Measurements from ENCODE around the gene ENHO. TPM values are rescaled to one million over a fixed set of nuclear protein-coding genes. Genes with fewer than 3 reads are reported as not detected.
"Not testable (repeated sequence)": the region's sequence is repeated elsewhere in the genome, so short reads cannot be mapped to it uniquely, and the experiment has no call there.

Gene ENHO
- total RNA-seq, 2 donors from 2014 or later: 1.2 to 1.3 TPM

GRCh38 chr9:34491596-34491995, 31.2 kb downstream of the ENHO start:
- H3K9me3 ChIP-seq: no peaks in the 10 kb centered on the region
- DNase-seq: no peak
- H3K4me1 ChIP-seq: no peaks in the 10 kb centered on the region
- H3K9ac ChIP-seq (ENCODE audit: low read depth in 2 of 2, low read length in 2 of 2): no peak overlapping the region
- no peak for TF ChIP-seq CTCF (IDR thresholded peaks at IDR 0.05)
- intact Hi-C loops (cut with DNase I): no loop called here
- H3K4me3 ChIP-seq: no peak overlapping the region
- no peak overlapping the region for H3K27ac ChIP-seq
- H3K27me3 ChIP-seq: no peaks in the 10 kb centered on the region
- no peaks in the 10 kb centered on the region for H3K36me3 ChIP-seq

- Histone ChIP-seq H3K4me1 (no peaks in the 10 kb centered on the region), H3K27me3 (no peaks in the 10 kb centered on the region), H3K36me3 (no peaks in the 10 kb centered on the region), H3K9me3 (no peaks in the 10 kb centered on the region), H3K27ac (no peak overlapping the region), H3K4me3 (no peak overlapping the region), H3K9ac (ENCODE audit: low read depth in 2 of 2, low read length in 2 of 2) (no peak overlapping the region)
- intact Hi-C loops (cut with DNase I): no loop called here
- DNase-seq: no peak
- no peak for TF ChIP-seq CTCF (IDR thresholded peaks at IDR 0.05)
Observed at GRCh38 chr9:34490760-34491159, 32.0 kb downstream of the ENHO start.

- Histone ChIP-seq H3K4me3 (no peak overlapping the region), H3K4me1 (no peaks in the 10 kb centered on the region), H3K9ac (ENCODE audit: low read depth in 2 of 2, low read length in 2 of 2) (no peak overlapping the region), H3K27ac (no peak overlapping the region), H3K27me3 (no peaks in the 10 kb centered on the region), H3K9me3 (no peaks in the 10 kb centered on the region), H3K36me3 (no peaks in the 10 kb centered on the region)
- no peak for TF ChIP-seq CTCF (IDR thresholded peaks at IDR 0.05)
- DNase-seq: no peak
- intact Hi-C loops (cut with DNase I): no loop called here
Observed at GRCh38 chr9:34490360-34490759, 32.4 kb downstream of the ENHO start.

- H3K4me3 ChIP-seq: no peak overlapping the region
- H3K27ac ChIP-seq: no peak overlapping the region
- no peaks in the 10 kb centered on the region for H3K27me3 ChIP-seq
- no peak for TF ChIP-seq CTCF (IDR thresholded peaks at IDR 0.05)
- intact Hi-C loops (cut with DNase I): no loop called here
- H3K9ac ChIP-seq (ENCODE audit: low read depth in 2 of 2, low read length in 2 of 2): no peak overlapping the region
- no peaks in the 10 kb centered on the region for H3K4me1 ChIP-seq
- DNase-seq: no peak
- no peaks in the 10 kb centered on the region for H3K9me3 ChIP-seq
- H3K36me3 ChIP-seq: no peaks in the 10 kb centered on the region
Observed at GRCh38 chr9:34486572-34486971, 36.2 kb downstream of the ENHO start.

GRCh38 chr9:34485822-34486221, 37.0 kb downstream of the ENHO start:
- intact Hi-C loops (cut with DNase I): no loop called here
- Histone ChIP-seq H3K27ac (no peak overlapping the region), H3K4me1 (no peaks in the 10 kb centered on the region), H3K27me3 (no peaks in the 10 kb centered on the region), H3K9me3 (no peaks in the 10 kb centered on the region), H3K36me3 (no peaks in the 10 kb centered on the region), H3K4me3 (no peak overlapping the region), H3K9ac (ENCODE audit: low read depth in 2 of 2, low read length in 2 of 2) (no peak overlapping the region)
- TF ChIP-seq CTCF (IDR thresholded peaks at IDR 0.05): no peak
- no peak for DNase-seq

- no peaks in the 10 kb centered on the region for H3K36me3 ChIP-seq
- no peak overlapping the region for H3K9ac ChIP-seq (ENCODE audit: low read depth in 2 of 2, low read length in 2 of 2)
- H3K4me1 ChIP-seq: no peaks in the 10 kb centered on the region
- no peak overlapping the region for H3K4me3 ChIP-seq
- no peaks in the 10 kb centered on the region for H3K9me3 ChIP-seq
- H3K27me3 ChIP-seq: no peaks in the 10 kb centered on the region
- intact Hi-C loops (cut with DNase I): no loop called here
- H3K27ac ChIP-seq: no peak overlapping the region
- no peak for DNase-seq
- TF ChIP-seq CTCF (IDR thresholded peaks at IDR 0.05): no peak
Observed at GRCh38 chr9:34484678-34485077, 38.1 kb downstream of the ENHO start.

GRCh38 chr9:34482746-34483145, 40.0 kb downstream of the ENHO start:
- intact Hi-C loops (cut with DNase I); H3K27ac ChIP-seq; H3K9ac ChIP-seq (ENCODE audit: low read depth in 2 of 2, low read length in 2 of 2); H3K36me3 ChIP-seq; H3K9me3 ChIP-seq; H3K4me1 ChIP-seq; H3K27me3 ChIP-seq; DNase-seq; H3K4me3 ChIP-seq: not testable (repeated sequence)

GRCh38 chr9:34481620-34482019, 41.2 kb downstream of the ENHO start:
- intact Hi-C loops (cut with DNase I); H3K36me3 ChIP-seq; H3K9ac ChIP-seq (ENCODE audit: low read depth in 2 of 2, low read length in 2 of 2); DNase-seq; H3K27me3 ChIP-seq; H3K9me3 ChIP-seq; H3K4me3 ChIP-seq; H3K4me1 ChIP-seq; H3K27ac ChIP-seq: not testable (repeated sequence)

Data from colonic mucosa (tissue), 4 donors.